SK-N-DZ (cell line): ENCODE results near the gene KCNQ5.
A peak's percentile ranks its signal among the peaks of the same experiment; 100 is the strongest.
"Not testable (repeated sequence)": the region's sequence is repeated elsewhere in the genome, so short reads cannot be mapped to it uniquely, and the experiment has no call there.

Source experiments
- DNase-seq: peaks from one replicate; pipeline ENCODE4 v3.0.0-alpha.2; 2015; ENCODE audit warnings: low spot score

KCNQ5 gene

GRCh38 chr6:73177221-73177944 lies 555.5 kb downstream of the KCNQ5 start:
- no peak for DNase-seq

- DNase-seq: no peak
Measured at GRCh38 chr6:73180076-73180738, 558.3 kb downstream of the KCNQ5 start.

GRCh38 chr6:73180763-73181619 lies 559.1 kb downstream of the KCNQ5 start:
- peak; percentile 76 for DNase-seq

DNA sequence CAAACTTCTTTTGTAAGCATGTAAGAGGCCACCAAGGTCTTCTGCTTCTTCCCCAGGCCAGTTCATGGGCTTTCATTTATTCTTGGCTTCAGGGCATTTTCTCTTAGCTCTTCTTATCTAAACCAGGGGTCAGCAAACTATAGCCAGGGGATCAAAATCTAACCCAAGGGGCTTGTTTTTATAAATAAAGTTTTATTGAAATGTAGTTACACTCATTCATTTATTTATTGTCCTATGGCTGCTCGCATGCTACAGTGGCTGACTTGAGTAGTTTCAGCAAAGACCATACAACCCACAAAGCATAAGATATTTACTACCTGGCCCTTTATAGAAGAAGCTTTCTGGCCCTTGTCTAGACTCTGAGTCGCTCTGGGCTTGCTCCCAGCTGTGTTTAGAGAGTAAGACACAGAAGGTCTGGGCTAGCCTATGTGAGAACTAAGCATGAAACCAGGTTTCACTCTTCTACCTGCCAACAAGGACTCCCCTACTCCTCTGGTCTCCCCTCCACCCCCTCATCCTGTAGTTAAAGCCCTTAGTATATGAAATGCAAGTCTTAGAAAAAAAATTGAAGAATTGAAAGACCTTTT lies 560.2 kb downstream of the KCNQ5 start:
- DNase-seq: no peak

DNA sequence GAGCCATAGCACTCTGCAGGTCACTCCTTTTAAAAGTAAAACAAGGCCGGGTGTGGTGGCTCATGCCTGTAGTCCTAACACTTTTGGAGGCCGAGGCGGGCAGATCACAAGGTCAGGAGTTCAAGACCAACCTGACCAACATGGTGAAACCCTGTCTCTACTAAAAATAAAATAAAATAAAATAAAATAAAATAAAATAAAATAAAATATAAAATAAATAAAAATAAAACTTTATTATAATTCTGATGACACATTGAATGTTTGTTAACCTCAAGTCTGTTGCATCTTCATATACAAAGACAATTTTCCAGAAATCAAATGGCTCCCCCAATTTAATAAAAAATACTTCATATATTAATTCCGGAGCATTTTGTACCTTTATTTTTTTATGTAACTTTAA lies 571.4 kb downstream of the KCNQ5 start:
- DNase-seq: not testable (repeated sequence)

- DNase-seq: no peak
Measured at GRCh38 chr6:73194744-73195143, 572.9 kb downstream of the KCNQ5 start.

DNA sequence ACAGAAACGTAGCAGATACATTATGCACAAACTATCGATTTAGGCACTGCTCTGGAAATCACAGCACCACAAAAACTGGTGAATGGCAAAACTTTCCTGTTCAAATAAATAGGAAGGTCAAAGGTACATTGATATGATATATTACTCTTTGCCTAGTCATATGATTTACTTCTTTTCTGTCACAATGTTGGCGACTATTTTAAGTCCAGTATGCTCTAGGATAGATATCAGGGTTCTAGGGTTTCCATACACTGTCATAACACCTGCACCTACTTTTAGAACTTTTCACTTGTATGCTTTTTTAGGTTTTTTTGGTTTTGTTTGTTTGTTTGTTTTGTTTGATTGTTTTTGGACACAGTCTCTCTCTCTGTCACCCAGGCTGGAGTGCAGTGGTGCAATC lies 578.4 kb downstream of the KCNQ5 start:
- DNase-seq: no peak

DNA sequence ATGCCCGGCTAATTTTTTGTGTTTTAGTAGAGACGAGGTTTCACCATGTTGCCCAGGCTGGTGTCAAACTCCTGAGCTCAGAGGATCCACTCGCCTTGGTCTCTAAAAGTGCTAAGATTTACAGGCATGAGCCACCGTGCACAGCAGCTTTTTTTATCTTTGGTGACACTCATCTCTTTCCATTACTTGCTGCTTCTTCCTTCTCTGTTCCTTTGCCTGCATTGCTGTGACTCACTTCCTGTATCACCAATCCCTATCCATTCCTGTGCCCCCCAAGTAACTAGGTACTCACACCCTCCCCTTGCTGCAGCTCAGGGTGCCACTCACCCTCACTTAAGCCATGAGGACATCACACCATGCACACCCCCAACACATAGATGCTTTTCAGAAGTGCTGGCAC lies 578.9 kb downstream of the KCNQ5 start:
- no peak for DNase-seq

GRCh38 chr6:73203098-73203497 lies 581.2 kb downstream of the KCNQ5 start:
- no peak for DNase-seq

- DNase-seq: no peak
Measured at GRCh38 chr6:73204252-73204651, 582.4 kb downstream of the KCNQ5 start.

DNA sequence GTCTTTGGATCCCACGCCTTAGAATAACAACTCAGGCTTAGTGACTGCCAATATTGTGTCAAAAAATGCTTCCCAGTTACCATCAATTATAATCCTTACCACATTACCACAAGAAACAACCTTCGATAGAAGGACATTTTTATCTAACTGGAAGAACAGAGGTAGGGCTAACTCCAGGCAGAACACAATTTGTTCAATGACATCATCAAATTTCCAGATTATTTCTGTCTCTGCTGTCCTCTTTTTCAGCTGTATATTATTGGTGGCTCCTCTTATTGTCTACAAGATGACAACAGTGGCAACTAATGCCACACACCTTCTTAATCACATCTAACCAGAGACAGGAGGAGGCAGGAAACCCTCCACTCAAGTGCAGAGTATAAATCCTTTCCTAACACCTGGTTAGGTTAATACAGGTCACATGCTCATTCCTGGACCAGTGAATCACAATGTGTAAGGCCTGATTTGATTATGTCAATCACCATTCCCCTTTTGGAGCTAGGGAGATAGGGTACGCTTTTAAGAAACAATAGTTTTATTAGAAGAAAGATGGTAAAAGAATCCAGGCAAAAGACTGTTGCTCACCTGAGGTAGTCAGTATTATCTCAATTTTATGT lies 585.5 kb downstream of the KCNQ5 start:
- DNase-seq: no peak

- DNase-seq: no peak
Measured at GRCh38 chr6:73209117-73209516, 587.3 kb downstream of the KCNQ5 start.

GRCh38 chr6:73216859-73217258 lies 595.0 kb downstream of the KCNQ5 start:
- DNase-seq: no peak

- no peak for DNase-seq
Measured at GRCh38 chr6:73225396-73225795, 603.5 kb downstream of the KCNQ5 start, which contains the start of gene KHDC1L. Gene KHDC1L, minus strand, starts transcription at chr6:73225496. Its CDS starts 88 bp downstream, at chr6:73225408.

DNA sequence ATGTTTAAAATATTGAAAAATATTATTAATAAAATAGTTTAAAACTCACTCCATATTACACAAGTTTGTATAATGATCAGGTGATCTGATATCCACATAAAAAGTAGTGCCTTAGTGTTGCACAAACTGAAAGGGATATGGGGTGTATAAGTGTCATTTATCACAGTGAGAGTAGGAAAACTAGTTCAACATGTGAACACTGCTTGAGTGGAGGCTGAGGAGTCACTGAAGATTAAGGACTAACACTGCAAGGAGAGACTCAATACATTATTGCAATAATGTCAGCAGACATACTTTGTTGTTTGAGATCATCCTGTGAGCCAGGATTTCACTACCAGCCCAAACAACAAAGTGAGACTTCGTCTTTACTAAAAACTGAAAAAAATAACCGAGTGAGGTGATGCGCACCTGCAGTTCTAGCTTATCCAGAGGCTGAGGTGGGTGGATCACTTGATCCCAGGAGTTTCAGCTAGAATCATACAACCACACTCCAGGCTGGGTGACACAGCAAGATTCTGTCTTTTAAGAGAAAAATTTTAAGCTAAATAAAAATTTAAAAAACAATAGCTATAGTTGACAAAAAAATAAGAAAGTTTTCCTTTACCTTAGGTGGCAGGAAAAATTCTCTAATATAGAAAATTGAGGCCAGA lies 605.9 kb downstream of the KCNQ5 start:
- no peak for DNase-seq

GRCh38 chr6:73231986-73232391 lies 610.1 kb downstream of the KCNQ5 start:
- DNase-seq: no peak

GRCh38 chr6:73233048-73233447 lies 611.2 kb downstream of the KCNQ5 start:
- no peak for DNase-seq

DNA sequence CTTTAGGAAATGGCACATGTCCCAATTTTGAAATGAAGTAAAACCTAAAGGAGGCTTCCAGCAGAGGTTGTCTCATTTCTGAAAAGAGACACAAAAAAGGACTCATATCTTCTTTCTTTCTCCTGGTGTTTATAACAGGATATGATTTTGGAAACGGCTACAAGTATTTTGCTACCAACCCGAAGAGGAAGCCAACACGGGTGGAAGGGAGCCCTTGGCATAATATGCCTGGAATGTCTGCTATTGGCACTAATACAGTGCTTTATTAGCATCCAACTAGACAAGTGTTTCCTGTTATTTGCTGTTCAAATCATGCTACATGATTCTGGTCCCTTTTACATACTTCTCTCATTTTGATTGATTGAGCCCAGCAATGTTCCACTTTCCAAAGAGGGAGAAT lies 612.1 kb downstream of the KCNQ5 start:
- DNase-seq: not testable (repeated sequence)

GRCh38 chr6:73234733-73235132 lies 612.9 kb downstream of the KCNQ5 start:
- DNase-seq: no peak

- no peak for DNase-seq
Measured at GRCh38 chr6:73236144-73236750, 614.4 kb downstream of the KCNQ5 start.
